GM12872 (cell line): ENCODE results near the gene BAIAP2.

Experiments
- TF ChIP-seq, protein P1 (sequence below): IDR thresholded peaks from 3 replicates; pipeline ENCODE4 v1.5.1; 2011; ENCODE audit warnings: low read depth, mild to moderate bottlenecking, low read length, moderate library complexity; ENCODE audit not compliant: insufficient read depth

BAIAP2 gene

GRCh38 chr17:81050645-81051625 is 16.0 kb downstream of the BAIAP2 start:
- TF ChIP-seq, protein P1, sequence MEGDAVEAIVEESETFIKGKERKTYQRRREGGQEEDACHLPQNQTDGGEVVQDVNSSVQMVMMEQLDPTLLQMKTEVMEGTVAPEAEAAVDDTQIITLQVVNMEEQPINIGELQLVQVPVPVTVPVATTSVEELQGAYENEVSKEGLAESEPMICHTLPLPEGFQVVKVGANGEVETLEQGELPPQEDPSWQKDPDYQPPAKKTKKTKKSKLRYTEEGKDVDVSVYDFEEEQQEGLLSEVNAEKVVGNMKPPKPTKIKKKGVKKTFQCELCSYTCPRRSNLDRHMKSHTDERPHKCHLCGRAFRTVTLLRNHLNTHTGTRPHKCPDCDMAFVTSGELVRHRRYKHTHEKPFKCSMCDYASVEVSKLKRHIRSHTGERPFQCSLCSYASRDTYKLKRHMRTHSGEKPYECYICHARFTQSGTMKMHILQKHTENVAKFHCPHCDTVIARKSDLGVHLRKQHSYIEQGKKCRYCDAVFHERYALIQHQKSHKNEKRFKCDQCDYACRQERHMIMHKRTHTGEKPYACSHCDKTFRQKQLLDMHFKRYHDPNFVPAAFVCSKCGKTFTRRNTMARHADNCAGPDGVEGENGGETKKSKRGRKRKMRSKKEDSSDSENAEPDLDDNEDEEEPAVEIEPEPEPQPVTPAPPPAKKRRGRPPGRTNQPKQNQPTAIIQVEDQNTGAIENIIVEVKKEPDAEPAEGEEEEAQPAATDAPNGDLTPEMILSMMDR = no peak

- TF ChIP-seq, protein P1 = no peak
These were observed 17.4 kb downstream of the BAIAP2 start for GRCh38 chr17:81052199-81052997.

DNA sequence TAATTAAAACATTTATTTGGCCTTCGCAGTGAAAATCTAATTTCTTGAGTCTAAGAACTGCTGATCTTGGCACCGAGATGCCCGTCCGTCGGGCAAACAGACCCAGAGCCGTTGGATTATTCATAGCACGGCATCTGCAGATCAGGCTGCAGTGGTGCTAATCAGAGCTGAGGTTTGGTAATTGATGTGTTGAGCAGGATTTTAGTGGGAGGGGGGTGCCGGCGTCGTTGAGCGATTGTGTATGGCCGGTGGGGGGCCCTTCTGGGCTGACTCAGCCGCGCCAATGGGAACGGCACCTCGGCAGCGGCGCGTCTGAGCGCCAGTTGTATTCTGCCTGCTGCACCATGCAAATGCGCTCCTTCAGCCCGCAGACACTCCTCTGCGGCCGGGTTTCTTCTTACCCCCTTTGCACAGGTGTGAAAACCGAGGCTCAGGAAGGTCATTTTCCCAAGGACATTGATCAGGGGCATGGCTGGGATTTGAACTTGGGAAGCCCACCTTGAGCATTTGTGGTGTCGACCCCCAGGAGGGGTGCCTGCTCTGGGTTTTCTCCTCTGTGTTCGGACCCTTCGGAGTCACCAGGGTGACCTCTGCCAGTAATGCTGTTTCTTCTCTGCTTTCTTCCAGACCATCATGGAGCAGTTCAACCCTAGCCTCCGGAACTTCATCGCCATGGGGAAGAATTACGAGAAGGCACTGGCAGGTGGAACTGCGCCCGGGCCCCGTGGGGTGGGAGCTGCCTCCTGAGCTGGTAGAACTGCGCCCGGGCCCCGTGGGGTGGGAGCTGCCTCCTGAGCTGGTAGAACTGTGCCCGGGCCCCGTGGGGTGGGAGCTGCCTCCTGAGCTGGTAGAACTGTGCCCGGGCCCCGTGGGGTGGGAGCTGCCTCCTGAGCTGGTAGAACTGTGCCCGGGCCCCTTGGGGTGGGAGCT is 18.4 kb downstream of the BAIAP2 start:
- TF ChIP-seq, protein P1 = no peak

- TF ChIP-seq, protein P1 = no peak
These were observed 19.4 kb downstream of the BAIAP2 start for GRCh38 chr17:81054308-81054707.

DNA sequence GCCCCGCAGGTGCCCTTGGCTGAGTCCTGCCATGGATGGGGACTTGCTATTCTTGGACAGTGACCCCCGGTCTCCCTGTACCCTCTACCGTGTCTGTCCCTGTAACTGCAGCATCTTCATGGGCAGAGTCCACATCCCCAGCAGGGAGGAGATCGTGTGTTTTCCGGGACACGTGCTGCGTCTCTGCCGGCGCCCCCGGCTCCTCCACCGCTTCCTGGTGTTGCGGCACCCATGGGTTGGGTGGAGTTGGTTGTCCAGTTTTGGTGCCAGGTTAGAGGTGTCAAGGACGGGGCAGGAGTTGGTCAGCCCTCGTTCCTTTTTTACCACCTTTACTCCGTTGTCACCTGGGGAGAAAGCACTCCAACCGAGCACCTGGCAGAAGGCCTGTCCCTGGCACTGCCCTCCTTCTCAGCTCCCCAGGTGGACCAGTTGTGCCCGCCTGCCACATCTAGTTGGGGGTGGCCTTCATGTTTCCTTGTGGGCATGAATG is 20.0 kb downstream of the BAIAP2 start:
- TF ChIP-seq, protein P1 = no peak

GRCh38 chr17:81056312-81056711 is 21.4 kb downstream of the BAIAP2 start:
- TF ChIP-seq, protein P1 = no peak
